Muscle layer of duodenum (tissue), 2 donors: ENCODE data around the gene TPCN2.

ENCODE experiments used
- H3K27ac ChIP-seq: one replicate; pipeline ENCODE4 v1.7.0; 2013; ENCODE audit warnings: mild to moderate bottlenecking, low read length
- H3K27me3 ChIP-seq: one replicate; pipeline ENCODE4 v1.7.0; 2013; ENCODE audit warnings: low read depth, mild to moderate bottlenecking, control low read depth, low read length
- H3K36me3 ChIP-seq, 2 donors: one replicate each; pipeline ENCODE4 v1.7.0; 2013; ENCODE audit warnings: low read length in 2 of 2, control low read depth in 1 of 2, mild to moderate bottlenecking in 1 of 2; ENCODE audit not compliant: insufficient read depth in 2 of 2, control insufficient read depth in 1 of 2
- H3K4me1 ChIP-seq, 2 donors: one replicate each; pipeline ENCODE4 v1.7.0; 2013; ENCODE audit warnings: low read length in 2 of 2, mild to moderate bottlenecking in 2 of 2, control low read depth in 1 of 2, moderate library complexity in 1 of 2; ENCODE audit not compliant: insufficient read depth in 2 of 2, control insufficient read depth in 1 of 2
- H3K4me3 ChIP-seq, 2 donors: one replicate each; pipeline ENCODE4 v1.7.0; 2013; ENCODE audit warnings: low read length in 2 of 2, low read depth in 1 of 2, mild to moderate bottlenecking in 1 of 2
- H3K9me3 ChIP-seq, 2 donors: one replicate each; pipeline ENCODE4 v1.7.0; 2013; ENCODE audit warnings: low read length in 2 of 2, control low read depth in 1 of 2, mild to moderate bottlenecking in 1 of 2; ENCODE audit not compliant: control insufficient read depth in 1 of 2
- donor health status: healthy.

The TPCN2 gene

DNA sequence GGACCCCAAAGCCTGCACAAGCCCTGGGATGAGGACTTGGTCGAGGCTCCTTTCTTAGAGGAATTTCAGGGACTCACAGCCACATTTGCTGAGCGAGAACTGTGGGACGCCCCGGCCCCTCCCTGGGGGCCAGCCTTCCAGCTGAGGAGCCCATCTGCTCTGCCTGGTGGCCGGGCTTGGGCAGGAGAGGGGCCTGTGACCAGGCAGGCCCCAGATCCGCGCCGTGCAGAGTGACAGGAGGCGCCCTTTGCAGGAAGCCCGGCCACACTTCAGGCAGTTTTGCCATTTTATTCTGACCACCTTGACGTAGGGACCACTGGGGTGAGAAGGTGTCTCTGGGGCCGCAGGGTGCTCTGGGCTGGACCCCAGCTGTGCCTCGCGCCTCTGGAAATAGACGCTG is 35.6 kb downstream of the TPCN2 start:
- peaks cover 22 to 59% of the 10 kb centered on the region in 2 donors for H3K36me3 ChIP-seq
- no peak overlapping the region for H3K4me3 ChIP-seq
- peaks cover 0 to 46% of the 10 kb centered on the region in 2 donors for H3K4me1 ChIP-seq
- no peaks in the 10 kb centered on the region for H3K27me3 ChIP-seq
- no peaks in the 10 kb centered on the region for H3K9me3 ChIP-seq
- H3K27ac ChIP-seq: no peak overlapping the region

DNA sequence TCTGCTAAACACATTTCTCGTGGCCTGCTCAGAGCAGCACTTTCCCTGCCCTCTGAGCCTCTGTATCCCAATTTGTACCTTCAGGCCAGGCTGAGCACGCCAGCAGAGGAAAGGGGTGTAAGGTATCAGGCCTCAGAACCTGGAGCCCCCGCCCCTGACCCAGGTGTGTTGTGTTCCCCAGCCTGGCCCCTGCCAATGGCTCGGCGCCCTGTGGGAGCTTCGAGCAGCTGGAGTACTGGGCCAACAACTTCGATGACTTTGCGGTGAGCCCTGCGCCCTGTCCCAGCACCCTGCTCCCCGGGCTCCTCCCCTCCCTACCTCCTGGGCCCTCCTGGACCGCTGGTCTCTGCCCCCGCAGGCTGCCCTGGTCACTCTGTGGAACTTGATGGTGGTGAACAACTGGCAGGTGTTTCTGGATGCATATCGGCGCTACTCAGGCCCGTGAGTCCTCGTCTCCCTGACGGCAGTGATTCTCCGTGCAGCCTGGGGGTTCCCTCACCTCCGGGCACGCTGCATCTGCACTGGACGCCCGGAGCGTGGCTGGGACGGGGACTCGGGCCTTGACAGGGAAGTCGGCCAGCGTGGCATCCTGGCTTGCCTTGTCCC is 36.9 kb downstream of the TPCN2 start:
- Histone ChIP-seq H3K4me3 (no peak overlapping the region), H3K36me3 (peaks cover 31 to 58% of the 10 kb centered on the region in 2 donors), H3K9me3 (no peaks in the 10 kb centered on the region), H3K4me1 (peaks cover 0 to 46% of the 10 kb centered on the region in 2 donors), H3K27ac (no peak overlapping the region), H3K27me3 (no peaks in the 10 kb centered on the region)

DNA sequence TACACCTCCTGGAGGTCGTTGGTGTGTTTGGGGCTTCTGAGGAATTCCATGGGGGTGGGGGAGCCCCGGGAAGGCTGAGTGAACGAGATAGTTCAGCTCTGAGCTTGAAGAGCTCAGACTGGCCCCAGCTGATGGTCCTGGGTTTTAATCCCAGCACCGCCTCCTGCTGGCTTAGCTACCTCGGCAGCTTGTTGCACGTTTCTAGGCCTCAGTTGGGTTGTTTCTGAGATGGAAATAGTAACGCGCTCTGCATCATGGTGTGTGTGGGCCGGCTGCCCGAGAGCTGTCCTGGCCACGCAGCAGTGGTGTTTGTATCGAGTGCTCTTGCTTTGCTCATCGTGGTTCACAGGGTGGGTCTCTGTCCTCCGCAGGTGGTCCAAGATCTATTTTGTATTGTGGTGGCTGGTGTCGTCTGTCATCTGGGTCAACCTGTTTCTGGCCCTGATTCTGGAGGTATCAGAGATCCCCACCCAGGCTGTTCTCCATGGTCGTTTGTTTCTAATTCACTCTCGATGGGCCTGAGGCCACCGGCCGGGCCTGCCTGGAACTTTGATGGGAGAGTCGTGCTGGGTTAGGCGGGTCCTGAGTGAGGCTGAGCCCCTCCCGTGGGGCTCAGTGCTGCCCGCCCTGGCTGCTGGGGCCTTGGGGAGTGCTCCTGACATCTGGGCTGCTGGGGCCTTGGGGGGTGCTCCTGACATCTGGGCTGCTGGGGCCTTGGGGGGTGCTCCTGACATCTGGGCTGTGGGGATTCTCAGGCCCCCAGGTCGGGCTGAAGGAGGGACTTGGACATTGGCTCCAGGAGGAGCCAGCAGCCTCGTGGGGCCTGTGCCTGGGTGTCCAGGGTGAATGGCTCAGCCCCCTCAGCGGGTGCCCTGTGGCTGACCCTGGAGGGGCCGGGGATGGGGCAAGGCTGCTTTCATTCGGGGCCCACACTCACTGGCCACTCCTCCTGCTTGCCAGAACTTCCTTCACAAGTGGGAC is 37.7 kb downstream of the TPCN2 start:
- H3K27me3 ChIP-seq: no peaks in the 10 kb centered on the region
- H3K4me1 ChIP-seq: peaks cover 0 to 46% of the 10 kb centered on the region in 2 donors
- H3K4me3 ChIP-seq: no peak overlapping the region
- H3K36me3 ChIP-seq: peaks cover 31 to 51% of the 10 kb centered on the region in 2 donors
- no peaks in the 10 kb centered on the region for H3K9me3 ChIP-seq
- peak overlapping the region; percentile 49 for H3K27ac ChIP-seq

DNA sequence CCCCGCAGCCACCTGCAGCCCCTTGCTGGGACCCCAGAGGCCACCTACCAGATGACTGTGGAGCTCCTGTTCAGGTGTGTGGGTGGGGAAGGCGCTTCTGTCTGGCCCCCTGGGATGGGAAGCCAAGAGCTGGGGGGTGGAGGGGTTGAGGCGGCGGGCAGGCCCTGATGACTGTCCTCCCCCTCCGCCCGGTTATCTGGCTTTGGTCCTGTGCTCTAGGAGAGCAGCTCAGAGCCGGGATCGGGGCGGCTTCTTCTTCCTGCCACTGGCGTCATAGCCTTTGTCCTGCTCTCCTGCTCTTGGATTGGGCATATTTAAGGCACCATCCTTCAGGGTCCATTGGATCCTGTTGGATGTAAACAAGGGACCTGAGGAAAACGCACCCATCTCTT is 38.4 kb downstream of the TPCN2 start:
- H3K9me3 ChIP-seq: no peaks in the 10 kb centered on the region
- no peak overlapping the region for H3K27ac ChIP-seq
- H3K27me3 ChIP-seq: no peaks in the 10 kb centered on the region
- no peak overlapping the region for H3K4me3 ChIP-seq
- peaks cover 26 to 51% of the 10 kb centered on the region in 2 donors for H3K36me3 ChIP-seq
- H3K4me1 ChIP-seq: peaks cover 0 to 46% of the 10 kb centered on the region in 2 donors

DNA sequence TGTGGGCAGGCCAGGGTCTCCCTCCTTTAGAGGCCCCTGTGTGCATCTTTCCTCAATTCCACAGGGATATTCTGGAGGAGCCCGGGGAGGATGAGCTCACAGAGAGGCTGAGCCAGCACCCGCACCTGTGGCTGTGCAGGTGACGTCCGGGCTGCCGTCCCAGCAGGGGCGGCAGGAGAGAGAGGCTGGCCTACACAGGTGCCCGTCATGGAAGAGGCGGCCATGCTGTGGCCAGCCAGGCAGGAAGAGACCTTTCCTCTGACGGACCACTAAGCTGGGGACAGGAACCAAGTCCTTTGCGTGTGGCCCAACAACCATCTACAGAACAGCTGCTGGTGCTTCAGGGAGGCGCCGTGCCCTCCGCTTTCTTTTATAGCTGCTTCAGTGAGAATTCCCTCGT is 39.1 kb downstream of the TPCN2 start:
- Histone ChIP-seq H3K27ac (no peak overlapping the region), H3K4me3 (no peak overlapping the region), H3K4me1 (peaks cover 0 to 46% of the 10 kb centered on the region in 2 donors), H3K27me3 (no peaks in the 10 kb centered on the region), H3K36me3 (peaks cover 24 to 53% of the 10 kb centered on the region in 2 donors), H3K9me3 (no peaks in the 10 kb centered on the region)

DNA sequence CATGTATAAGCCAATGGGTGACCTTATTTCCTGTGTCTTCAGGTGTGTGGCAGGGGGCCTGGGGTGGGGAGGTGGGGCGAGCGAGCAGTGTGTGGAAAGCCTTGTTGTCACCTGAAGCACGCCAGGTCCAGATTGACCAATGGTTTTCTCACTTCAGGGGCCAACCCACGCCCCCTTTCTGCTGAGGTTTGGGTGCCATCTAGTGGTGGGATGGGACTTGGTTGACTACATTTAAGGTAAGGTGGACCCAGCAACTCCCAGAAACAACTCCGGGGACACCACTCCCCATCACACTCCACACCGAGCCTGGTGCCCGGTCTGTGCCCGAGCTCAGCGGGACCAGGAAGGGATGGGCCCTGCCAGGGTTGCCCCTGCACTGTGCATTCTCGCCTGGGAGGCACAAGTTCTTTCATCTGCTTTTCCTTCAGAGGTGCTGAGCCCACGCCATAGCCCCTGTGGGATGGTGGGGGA is 40.0 kb downstream of the TPCN2 start:
- Histone ChIP-seq H3K4me3 (no peak overlapping the region), H3K27me3 (no peaks in the 10 kb centered on the region), H3K4me1 (peaks cover 0 to 46% of the 10 kb centered on the region in 2 donors), H3K9me3 (no peaks in the 10 kb centered on the region), H3K36me3 (peaks cover 23 to 53% of the 10 kb centered on the region in 2 donors), H3K27ac (no peak overlapping the region)

DNA sequence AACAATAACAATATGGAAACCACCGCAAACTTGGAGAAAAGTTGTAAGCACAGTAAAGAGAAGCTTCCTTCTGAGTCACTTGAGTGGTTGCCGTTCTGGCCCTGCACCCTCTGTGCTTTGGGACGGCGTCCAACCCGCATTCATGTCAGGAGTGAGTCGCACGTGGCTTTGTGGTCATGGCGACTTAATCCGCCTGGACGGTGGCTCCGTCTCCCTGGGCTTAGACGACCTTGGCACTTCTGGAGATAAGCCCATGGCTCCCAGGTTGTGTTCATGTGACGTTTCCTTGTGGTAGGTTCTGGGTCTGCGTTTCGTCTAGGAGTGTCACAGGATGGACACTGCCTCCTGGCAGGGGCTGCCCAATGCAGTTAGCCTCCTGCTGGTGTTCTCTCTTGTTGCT is 40.5 kb downstream of the TPCN2 start:
- Histone ChIP-seq H3K4me3 (no peak overlapping the region), H3K27me3 (no peaks in the 10 kb centered on the region), H3K4me1 (peaks cover 0 to 46% of the 10 kb centered on the region in 2 donors), H3K27ac (no peak overlapping the region), H3K36me3 (peaks cover 23 to 50% of the 10 kb centered on the region in 2 donors), H3K9me3 (no peaks in the 10 kb centered on the region)

DNA sequence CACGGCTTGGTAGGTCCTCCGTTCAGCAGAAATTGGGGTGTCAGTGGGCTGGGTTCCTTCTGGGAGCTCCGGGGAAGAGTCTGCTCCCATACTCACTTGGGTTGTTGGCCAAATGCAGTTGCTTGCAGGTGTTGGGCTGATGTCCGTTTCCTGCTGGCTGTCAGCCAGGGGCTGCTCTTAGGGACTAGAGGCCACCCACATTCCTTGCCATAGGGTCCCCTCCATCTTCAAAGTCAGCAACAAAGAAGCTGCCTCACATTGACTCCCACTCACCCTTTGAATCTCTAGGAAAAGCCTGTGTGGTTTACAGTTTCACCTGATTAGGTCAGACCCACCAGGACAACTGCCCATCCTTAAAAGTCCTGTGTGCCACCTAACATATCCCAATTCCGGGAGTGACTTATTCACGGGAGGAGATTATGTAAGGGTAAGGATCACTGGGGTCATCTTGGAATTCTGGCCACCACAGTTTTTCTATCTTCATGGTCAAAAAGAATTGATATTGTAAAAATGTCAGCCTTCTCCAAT is 43.0 kb downstream of the TPCN2 start:
- peaks cover 23 to 44% of the 10 kb centered on the region in 2 donors for H3K36me3 ChIP-seq
- no peaks in the 10 kb centered on the region for H3K9me3 ChIP-seq
- H3K27me3 ChIP-seq: no peaks in the 10 kb centered on the region

DNA sequence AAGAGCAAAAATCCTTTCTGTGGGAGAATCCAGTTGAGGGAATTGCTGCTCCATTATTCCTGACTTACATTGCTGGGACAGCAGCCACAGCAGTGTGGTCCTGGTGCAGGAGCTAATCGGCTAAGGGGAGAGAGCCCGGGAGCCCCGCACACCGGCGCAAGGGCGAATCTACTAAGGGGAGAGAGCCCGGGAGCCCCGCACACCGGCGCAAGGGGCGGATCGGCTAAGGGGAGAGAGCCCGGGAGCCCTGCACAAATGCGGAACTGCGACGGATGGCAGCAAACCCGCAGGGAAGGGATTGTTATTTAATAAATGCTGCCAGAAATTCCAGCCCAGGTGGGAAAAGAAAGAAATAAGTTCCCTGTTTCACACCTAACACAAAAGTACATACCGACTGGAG is 43.5 kb downstream of the TPCN2 start:
- H3K4me1 ChIP-seq: peaks cover 0 to 19% of the 10 kb centered on the region in 2 donors
- H3K27me3 ChIP-seq: no peaks in the 10 kb centered on the region
- H3K36me3 ChIP-seq: peaks cover 23 to 44% of the 10 kb centered on the region in 2 donors
- no peak overlapping the region for H3K27ac ChIP-seq
- H3K4me3 ChIP-seq: no peak overlapping the region
- no peaks in the 10 kb centered on the region for H3K9me3 ChIP-seq

More for the DNA sequence above, 43.0 kb downstream of the TPCN2 start:
- H3K4me3 ChIP-seq: no peak overlapping the region
- H3K4me1 ChIP-seq: peaks cover 0 to 25% of the 10 kb centered on the region in 2 donors
- H3K27ac ChIP-seq: no peak overlapping the region

DNA sequence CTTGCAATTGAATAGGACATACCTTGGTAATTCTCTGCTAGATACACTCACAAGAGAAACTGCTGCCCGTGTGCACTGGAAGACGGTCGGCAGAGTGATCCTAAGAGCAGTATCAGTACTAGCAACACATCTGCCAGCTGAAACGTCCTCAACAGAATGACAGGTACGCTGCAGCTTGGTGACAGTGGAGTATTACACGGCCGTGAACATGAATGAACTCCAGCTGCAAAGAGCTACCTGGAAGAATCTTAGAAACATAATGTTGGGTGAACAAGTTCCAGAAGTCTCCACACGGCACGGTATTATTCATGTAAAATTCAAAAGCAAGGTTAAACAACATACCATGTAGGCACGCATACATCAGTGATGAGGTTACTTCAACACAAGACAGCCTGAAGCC is 44.4 kb downstream of the TPCN2 start:
- Histone ChIP-seq H3K4me3 (no peak overlapping the region), H3K27me3 (no peaks in the 10 kb centered on the region), H3K36me3 (peaks cover 22 to 35% of the 10 kb centered on the region in 2 donors), H3K27ac (no peak overlapping the region), H3K9me3 (no peaks in the 10 kb centered on the region), H3K4me1 (peaks cover 0 to 12% of the 10 kb centered on the region in 2 donors)
